Esophagus (tissue), 2 donors: ENCODE measurements around the gene CTSD. TPM values are rescaled to one million over a fixed set of nuclear protein-coding genes. Genes with fewer than 3 reads are reported as not detected.

ENCODE experiments used
- H3K27ac ChIP-seq, 2 donors: one replicate each; pipeline ENCODE4 v1.5.1; 2013; ENCODE audit warnings: low read depth in 2 of 2, mild to moderate bottlenecking in 2 of 2, inconsistent platforms in 1 of 2, low read length in 1 of 2, moderate library complexity in 1 of 2
- H3K27me3 ChIP-seq, 2 donors: one replicate each; pipeline ENCODE4 v1.6.1; 2013; ENCODE audit warnings: low read length in 2 of 2, control low read depth in 1 of 2, mild to moderate bottlenecking in 1 of 2; ENCODE audit not compliant: insufficient read depth in 2 of 2, control insufficient read depth in 1 of 2
- H3K36me3 ChIP-seq, 2 donors: one replicate each; pipeline ENCODE4 v1.6.1; 2013; ENCODE audit warnings: low read length in 1 of 2; ENCODE audit not compliant: control insufficient read depth in 2 of 2, insufficient read depth in 2 of 2
- H3K4me1 ChIP-seq, 2 donors: one replicate each; pipeline ENCODE4 v1.6.1; 2013; ENCODE audit warnings: low read length in 1 of 2; ENCODE audit not compliant: control insufficient read depth in 2 of 2, insufficient read depth in 2 of 2
- H3K4me3 ChIP-seq, 2 donors: one replicate each; pipeline ENCODE4 v1.5.1; 2013; ENCODE audit warnings: low read length in 2 of 2, mild to moderate bottlenecking in 2 of 2, low read depth in 1 of 2, moderate library complexity in 1 of 2
- H3K9me3 ChIP-seq, 2 donors: one replicate each; pipeline ENCODE4 v1.6.1; 2013; ENCODE audit warnings: mild to moderate bottlenecking in 2 of 2, low read depth in 1 of 2, low read length in 1 of 2, moderate library complexity in 1 of 2; ENCODE audit not compliant: control insufficient read depth in 2 of 2, insufficient read depth in 1 of 2
- WGBS, 2 donors: extraction: QIAGEN DNeasy Blood & Tissue Kit; methylation state at CpG; one replicate each; pipeline ENCODE4 v1.1.7; 2013; 5-methylcytosine and 5-hydroxymethylcytosine counted together
- polyA plus RNA-seq, 2 donors: library from polyadenylated mRNA; stranded (reverse); fragments of 200-250 nt; gene quantifications; one replicate each; pipeline ENCODE4 v1.2.3, GENCODE V29; 2013
- donor health status: healthy with polysubstance abuse.
- donor health status: Bipolar disorder and iron deficiency.

CTSD gene
- polyA plus RNA-seq, 2 donors = 273 to 284 TPM

DNA sequence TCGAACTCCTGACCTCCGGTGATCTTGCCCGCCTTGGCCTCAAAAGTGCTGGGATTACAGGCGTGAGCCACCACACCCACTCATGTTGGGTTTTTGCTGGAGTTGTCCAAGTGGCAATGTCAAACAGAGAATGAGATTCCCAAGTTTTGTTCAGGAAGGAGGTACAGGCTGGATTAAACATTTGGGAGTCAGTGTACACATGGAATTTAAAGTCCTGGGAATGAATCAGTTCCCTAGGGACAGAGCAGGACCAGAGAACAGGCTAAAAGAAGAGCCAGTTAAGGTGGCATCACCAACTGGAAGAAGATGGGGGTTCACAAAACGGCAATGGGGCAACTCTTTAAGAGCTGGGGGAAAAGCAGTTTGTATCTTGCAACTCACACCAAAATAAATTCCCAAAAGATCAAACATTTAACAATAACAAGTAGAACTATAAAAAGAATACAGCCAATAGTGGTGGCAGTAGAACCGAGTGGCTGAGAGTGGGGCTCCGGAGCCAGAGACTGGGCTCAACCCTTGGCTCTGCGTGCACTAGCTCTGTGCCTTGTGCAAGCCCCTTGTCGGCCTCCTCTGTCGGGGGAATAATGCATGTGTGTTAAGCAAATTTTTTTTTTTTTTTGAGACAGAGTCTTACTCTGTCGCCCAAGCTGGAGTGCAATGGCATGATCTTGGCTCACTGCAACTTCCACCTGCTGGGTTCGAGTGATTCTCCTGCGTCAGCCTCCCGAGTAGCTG lies 33.8 kb upstream of the CTSD start:
- Histone ChIP-seq H3K27ac (no peak overlapping the region), H3K27me3 (peaks cover 0 to 2% of the 10 kb centered on the region in 2 donors), H3K4me1 (peaks cover 0 to 5% of the 10 kb centered on the region in 2 donors), H3K4me3 (no peak overlapping the region), H3K9me3 (no peaks in the 10 kb centered on the region), H3K36me3 (no peaks in the 10 kb centered on the region)
- 85 to 87% methylated on average over 14 of the region's 14 CpGs for WGBS, 2 donors

DNA sequence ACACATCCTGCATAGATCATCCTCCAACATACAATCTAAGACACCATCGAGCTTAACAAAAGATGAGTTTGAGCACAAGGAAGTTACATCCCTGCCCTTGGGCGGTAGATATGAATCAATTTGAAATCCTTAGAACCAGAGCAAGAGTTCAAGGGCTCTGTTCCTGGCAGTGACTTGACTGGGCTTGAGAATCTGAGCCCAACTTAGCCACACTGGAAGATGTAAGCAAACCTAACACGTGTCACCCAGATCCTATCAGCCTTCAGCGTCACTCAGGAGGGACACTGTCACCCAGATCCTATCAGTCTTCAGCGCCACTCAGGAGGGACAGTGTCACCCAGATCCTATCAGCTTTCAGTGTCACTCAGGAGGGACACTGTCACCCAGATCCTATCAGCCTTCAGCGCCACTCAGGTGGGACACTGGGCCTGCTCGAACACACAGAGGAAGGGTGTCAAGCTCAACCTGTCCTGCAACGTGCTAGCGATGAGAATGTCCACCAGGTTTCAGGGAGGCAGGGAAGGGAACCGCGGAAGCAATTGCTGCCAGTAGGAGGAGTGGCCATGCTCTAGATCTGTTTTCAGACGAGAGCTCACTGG lies 32.8 kb upstream of the CTSD start:
- Histone ChIP-seq H3K4me1 (peaks cover 0 to 5% of the 10 kb centered on the region in 2 donors), H3K4me3 (no peak overlapping the region), H3K9me3 (no peaks in the 10 kb centered on the region), H3K36me3 (no peaks in the 10 kb centered on the region), H3K27ac (peak overlapping the region in 1 of 2 donors; percentile 56), H3K27me3 (peaks cover 0 to 2% of the 10 kb centered on the region in 2 donors)
- 58 to 64% methylated on average over 12 of the region's 12 CpGs for WGBS, 2 donors

DNA sequence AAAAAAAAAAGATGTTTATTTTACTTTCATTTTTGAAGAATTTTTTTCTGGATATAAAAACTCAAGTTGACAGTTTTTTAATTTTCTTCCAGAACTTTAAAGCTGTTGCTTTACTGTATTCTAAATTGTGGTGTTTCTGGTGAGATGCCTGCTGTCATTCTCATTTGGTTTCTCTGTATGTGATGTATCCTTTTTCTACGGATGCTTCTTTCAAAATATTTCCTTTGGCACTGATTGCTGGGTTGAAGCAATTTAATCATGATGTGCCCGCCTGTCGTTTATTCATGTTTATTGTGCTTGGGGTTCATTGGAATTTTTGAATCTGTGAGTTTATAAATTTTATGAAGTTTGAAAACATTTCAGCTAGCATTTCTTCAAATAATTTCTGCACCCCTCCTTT lies 29.4 kb upstream of the CTSD start:
- peaks cover 0 to 5% of the 10 kb centered on the region in 2 donors for H3K4me1 ChIP-seq
- H3K9me3 ChIP-seq = no peaks in the 10 kb centered on the region
- 46 to 64% methylated on average over 3 of the region's 3 CpGs for WGBS, 2 donors
- no peaks in the 10 kb centered on the region for H3K36me3 ChIP-seq
- H3K27ac ChIP-seq = no peak overlapping the region
- H3K4me3 ChIP-seq = no peak overlapping the region
- peaks cover 0 to 2% of the 10 kb centered on the region in 2 donors for H3K27me3 ChIP-seq

DNA sequence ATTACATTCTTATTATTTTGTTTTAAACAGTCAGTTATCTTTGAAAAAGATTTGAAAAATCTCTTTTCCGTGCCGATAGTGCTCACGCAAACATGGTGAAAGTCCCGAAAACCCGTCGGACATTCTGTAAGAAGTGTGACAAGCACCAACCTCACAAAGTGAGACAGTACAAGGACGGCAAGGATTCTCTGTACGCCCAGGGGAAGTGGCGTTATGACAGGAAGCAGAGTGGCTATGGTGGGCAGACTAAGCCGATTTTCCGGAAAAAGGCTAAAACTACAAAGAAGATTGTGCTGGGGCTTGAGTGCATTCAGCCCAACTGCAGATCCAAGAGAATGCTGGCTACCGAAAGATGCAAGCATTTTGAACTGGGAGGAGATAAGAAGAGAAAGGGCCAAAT lies 28.7 kb upstream of the CTSD start:
- Histone ChIP-seq H3K27me3 (peaks cover 0 to 2% of the 10 kb centered on the region in 2 donors), H3K4me3 (no peak overlapping the region)
- WGBS, 2 donors = 81 to 82% methylated on average over 12 of the region's 12 CpGs

DNA sequence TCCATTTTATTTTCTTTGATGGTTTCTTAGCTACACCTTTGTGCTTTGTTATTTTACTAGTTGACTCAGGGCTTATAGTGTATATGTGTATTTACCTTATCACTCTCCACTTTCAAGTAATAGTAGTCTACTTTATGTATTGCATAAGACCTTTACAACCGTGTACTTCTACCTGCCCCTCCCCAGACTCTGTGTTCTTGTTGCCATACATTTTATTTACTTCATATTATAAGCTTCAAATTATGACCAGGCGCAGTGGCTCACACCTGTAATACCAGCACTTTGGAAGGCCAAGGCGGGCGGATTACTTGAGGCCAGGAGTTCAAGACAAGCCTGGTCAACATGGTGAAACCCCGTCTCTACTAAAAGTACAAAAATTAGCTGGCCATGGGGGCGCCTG lies 28.2 kb upstream of the CTSD start:
- whole genome bisulfite sequencing, 2 donors = 84 to 87% methylated on average over 6 of the region's 6 CpGs
- Histone ChIP-seq H3K4me3 (no peak overlapping the region), H3K4me1 (peaks cover 0 to 5% of the 10 kb centered on the region in 2 donors), H3K9me3 (no peaks in the 10 kb centered on the region), H3K27me3 (peaks cover 0 to 2% of the 10 kb centered on the region in 2 donors), H3K27ac (no peak overlapping the region), H3K36me3 (no peaks in the 10 kb centered on the region)

More for the DNA sequence above, 28.7 kb upstream of the CTSD start:
- H3K27ac ChIP-seq = no peak overlapping the region
- peaks cover 0 to 5% of the 10 kb centered on the region in 2 donors for H3K4me1 ChIP-seq
- no peaks in the 10 kb centered on the region for H3K36me3 ChIP-seq
- H3K9me3 ChIP-seq = no peaks in the 10 kb centered on the region

DNA sequence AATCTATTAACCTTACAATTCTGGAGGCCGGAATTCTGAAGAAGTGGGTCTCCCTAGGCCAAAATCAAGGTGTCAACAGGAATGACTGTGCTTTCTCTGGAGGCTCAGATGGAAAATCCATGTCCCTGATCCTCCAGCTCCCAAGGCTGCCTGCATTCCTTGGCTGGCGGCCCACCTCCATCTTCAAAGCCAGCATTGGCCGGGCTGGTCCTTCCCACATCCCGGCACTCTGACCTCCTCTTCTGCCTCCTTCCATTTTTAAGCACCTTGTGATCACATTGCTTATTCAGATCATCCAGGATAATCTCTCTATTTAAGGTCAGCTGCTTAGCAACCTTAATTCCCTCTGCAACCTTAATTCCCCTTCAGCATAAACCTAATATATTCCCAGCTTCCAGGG lies 22.7 kb upstream of the CTSD start:
- no peak overlapping the region for H3K27ac ChIP-seq
- H3K36me3 ChIP-seq = no peaks in the 10 kb centered on the region
- H3K4me1 ChIP-seq = no peaks in the 10 kb centered on the region
- no peaks in the 10 kb centered on the region for H3K27me3 ChIP-seq
- 88 to 92% methylated on average over 4 of the region's 4 CpGs for WGBS, 2 donors
- H3K4me3 ChIP-seq = no peak overlapping the region
- H3K9me3 ChIP-seq = no peaks in the 10 kb centered on the region

DNA sequence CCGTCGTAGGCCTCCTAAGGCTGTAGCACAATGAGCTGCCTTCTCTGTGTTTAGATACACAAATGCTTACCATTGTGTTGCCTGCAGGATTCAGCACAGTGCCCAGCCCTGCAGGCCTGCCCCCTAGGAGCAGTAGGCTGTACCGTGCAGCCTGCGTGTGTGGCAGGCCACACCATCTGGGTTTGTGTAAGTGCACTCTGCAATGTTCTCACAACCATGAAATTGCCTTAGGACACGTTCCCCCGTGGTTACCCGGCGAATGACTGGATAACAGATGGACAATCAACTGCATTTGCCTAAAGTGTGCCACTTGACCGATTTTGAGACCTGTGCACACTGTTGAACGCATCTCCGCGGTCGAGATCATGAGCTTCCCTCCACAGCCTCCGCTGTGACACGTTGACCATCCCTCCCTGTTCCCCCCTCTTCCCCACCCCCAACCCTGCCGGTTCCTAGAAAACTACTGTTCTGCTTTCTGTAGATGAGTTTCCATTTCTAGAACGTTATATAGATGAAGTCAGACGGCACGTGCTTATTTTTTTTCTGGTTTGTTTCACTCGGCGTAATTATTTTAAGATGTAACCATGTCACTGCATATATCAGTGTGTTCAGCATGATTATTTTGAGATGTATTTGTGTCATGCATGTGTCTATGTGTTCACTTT lies 22.2 kb upstream of the CTSD start:
- no peaks in the 10 kb centered on the region for H3K4me1 ChIP-seq
- 78 to 82% methylated on average over 21 of the region's 21 CpGs for WGBS, 2 donors

DNA sequence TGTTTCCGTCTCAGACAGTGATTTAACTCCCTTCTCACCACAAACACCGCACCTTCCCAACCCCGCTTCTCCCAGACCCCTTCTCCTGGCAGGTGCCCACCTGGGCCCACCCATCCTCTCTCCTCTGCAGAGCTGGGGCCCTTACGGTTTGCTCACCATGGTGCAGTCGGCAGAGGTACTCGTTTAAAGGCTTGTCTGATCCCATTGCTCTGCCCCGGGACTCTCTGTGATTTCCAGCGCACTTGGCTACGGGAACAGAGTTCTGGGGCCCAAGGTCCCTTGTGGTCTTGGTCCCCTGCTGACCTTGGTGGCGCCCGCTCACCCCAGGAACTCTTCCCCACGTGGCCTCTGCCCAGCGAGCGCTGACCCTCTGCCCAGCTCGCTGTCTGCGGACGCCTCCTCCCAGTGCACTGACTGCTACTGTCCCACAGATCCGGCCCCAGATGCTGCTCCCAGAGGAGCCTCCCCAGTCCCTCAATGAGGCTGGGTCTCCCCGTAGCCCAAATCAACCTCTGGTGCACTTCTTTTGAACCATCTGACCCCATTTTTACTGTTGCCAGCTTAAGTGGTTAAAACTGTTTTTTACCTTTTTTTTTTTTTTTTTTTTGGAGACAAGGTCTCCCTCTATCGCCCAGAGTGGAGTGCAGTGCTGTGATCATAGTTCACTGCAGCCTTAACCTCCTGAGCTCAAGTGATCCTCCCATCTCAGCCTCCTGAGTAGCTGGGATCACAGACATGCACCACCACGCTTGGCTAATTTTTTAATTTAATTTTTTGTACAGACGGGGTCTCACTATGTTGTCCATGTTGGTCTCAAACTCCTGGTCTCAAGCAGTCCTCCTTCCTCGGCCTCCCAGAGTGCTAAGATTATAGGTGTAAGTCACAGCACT lies 21.3 kb upstream of the CTSD start:
- WGBS, 2 donors = 85 to 88% methylated on average over 23 of the region's 23 CpGs

More for the DNA sequence above, 22.2 kb upstream of the CTSD start:
- H3K9me3 ChIP-seq = no peaks in the 10 kb centered on the region
- no peaks in the 10 kb centered on the region for H3K27me3 ChIP-seq
- H3K36me3 ChIP-seq = no peaks in the 10 kb centered on the region
- H3K27ac ChIP-seq = no peak overlapping the region
- H3K4me3 ChIP-seq = no peak overlapping the region

More for the DNA sequence above, 21.3 kb upstream of the CTSD start:
- Histone ChIP-seq H3K27ac (no peak overlapping the region), H3K9me3 (no peaks in the 10 kb centered on the region), H3K36me3 (no peaks in the 10 kb centered on the region), H3K4me3 (no peak overlapping the region), H3K4me1 (no peaks in the 10 kb centered on the region), H3K27me3 (no peaks in the 10 kb centered on the region)
